Nucleus accumbens (tissue), 56 donors: Measurements from ENCODE around the gene PCMTD2.

ENCODE experiments used
- DNase-seq, 56 donors: peaks; one replicate each; lab custom pipeline; 2025; lab: John Stamatoyannopoulos, UW

PCMTD2 gene

GRCh38 chr20:64237316-64237715 is 18.2 kb upstream of the PCMTD2 start:
- DNase-seq, result no peak

- no peak for DNase-seq
Observed at GRCh38 chr20:64238115-64238825, 17.3 kb upstream of the PCMTD2 start.

- no peak for DNase-seq
Observed at GRCh38 chr20:64238851-64239387, 16.6 kb upstream of the PCMTD2 start.

GRCh38 chr20:64239449-64240242 is 15.9 kb upstream of the PCMTD2 start:
- DNase-seq, result no peak

DNA sequence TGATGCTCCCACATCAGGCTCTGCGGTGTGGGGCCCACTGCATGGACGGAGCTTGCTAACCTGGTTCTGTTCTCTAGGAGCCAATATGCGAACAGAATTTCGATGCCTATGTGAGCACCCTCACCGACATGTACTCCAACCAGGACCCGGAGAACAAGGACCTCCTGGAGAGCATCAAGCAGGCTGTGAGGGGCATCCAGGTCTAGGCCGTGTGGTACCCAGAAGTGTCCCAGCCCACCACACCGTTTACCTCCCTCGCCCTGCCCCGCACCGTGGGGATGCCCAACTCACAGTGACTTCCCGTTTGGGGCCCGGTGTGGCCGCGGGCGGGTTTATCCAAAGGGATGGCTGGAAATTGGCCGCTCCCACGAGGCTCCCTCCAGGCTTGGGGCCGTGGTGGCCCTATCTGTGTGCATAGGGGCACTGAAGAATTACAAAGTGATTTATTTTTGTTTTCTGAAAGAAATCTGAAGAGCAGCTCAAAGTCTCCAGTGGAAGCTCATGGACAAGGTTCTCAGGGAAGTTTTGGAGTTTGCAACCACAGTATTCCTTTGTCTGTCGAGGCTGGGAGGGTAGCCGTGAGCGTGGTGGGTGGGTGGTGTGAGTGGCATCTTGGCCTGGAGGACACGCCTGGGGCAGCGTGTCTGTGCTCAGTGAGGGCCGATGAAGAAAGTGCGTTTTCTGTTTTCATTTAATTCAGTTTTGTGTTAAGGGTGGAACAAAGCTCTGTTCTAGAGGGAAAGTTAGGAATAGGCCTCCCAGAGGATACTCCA is 15.1 kb upstream of the PCMTD2 start:
- DNase-seq, result no peak

DNA sequence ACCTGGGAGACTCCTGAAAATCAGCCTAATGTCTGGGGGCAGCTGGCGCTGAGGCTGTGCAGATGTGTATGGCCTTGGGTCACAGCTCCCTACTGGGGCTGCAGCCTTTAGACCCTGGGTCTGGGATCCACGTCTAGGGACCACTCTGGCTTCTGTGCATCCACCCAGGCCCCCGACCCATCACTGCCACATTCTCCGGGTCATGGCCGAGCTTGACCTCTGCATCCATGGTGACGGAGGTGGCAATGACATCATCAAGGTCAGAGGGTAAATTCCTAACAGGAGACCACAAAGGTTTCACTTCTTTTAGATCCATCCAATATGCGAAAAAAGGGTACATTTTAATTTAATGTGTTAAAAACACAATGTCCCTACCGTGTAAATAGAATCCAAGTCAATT is 14.5 kb upstream of the PCMTD2 start:
- DNase-seq, result no peak

GRCh38 chr20:64242003-64242796 is 13.3 kb upstream of the PCMTD2 start:
- DNase-seq, result no peak

DNA sequence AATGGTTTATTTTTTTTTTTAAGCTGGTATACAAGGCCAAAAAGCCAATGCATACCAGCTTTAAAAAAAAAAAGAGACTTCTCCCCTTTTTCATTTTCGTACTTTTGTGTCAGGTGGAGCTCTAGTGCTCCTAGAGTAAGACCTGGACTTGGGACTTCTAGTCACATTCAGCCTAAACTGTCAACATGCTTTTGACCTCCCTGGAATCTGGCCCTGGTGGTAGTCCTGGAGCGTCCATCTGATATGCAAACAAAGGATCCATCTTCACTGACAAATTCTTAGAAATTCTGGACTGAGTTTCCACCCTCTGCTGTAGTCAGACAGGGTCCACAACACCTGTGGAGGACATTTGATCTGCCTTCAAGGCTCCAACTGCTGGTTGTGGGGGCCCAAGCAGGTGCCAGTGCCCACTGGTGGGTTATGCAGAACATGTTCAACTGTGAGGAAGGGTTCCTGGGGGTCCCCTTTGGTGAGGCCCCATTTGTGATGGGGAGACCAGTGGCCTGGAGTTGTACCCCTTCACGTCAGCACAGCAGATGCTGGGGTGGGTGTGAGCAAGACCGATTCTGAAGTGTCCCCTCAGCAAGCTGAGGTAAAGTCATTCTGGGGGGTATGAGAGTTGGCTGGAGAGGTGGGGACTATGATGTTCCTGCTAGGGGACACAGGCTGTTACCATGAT is 12.6 kb upstream of the PCMTD2 start:
- no peak for DNase-seq

- no peak for DNase-seq
Observed at GRCh38 chr20:64244281-64244805, 11.2 kb upstream of the PCMTD2 start.

DNA sequence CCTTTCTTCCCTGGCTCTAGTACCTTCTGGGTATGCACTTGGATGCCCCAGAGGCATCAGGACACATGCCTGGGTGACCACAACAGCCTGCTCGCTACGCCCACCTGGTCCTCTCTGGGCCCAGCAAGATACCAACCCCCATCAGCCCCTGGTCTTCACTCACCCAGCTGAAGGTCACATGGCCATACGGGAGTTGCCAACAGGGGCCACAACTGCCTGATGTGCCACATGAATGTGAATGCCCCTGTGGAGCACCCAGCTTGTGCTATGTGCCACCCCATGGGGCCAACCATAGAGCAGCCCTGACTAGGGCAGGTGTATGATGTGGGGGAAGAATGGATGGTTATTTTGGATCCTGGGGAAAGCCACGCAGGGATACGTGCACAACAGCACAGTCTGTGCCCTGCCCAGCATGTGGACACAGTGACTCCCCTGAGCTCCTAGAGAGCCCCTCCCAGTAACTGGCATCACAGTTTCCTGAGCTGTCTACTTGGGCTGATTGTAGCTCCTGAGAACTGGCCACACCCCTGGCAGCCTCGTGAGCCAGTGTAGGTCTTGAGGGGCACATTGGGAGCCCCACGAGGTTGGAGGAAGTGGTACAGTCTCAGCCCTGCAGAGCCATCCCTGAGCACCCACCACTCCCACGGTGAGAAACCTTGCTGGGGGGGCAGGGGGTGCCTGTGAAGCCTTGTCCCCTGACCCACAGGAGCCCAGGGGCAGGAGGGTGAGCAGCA is 10.5 kb upstream of the PCMTD2 start:
- DNase-seq, result no peak

GRCh38 chr20:64245746-64246595 is 9.6 kb upstream of the PCMTD2 start:
- DNase-seq, result no peak

GRCh38 chr20:64246616-64247306 is 8.8 kb upstream of the PCMTD2 start:
- DNase-seq, result no peak

- no peak for DNase-seq
Observed at GRCh38 chr20:64247307-64247618, 8.3 kb upstream of the PCMTD2 start.

DNA sequence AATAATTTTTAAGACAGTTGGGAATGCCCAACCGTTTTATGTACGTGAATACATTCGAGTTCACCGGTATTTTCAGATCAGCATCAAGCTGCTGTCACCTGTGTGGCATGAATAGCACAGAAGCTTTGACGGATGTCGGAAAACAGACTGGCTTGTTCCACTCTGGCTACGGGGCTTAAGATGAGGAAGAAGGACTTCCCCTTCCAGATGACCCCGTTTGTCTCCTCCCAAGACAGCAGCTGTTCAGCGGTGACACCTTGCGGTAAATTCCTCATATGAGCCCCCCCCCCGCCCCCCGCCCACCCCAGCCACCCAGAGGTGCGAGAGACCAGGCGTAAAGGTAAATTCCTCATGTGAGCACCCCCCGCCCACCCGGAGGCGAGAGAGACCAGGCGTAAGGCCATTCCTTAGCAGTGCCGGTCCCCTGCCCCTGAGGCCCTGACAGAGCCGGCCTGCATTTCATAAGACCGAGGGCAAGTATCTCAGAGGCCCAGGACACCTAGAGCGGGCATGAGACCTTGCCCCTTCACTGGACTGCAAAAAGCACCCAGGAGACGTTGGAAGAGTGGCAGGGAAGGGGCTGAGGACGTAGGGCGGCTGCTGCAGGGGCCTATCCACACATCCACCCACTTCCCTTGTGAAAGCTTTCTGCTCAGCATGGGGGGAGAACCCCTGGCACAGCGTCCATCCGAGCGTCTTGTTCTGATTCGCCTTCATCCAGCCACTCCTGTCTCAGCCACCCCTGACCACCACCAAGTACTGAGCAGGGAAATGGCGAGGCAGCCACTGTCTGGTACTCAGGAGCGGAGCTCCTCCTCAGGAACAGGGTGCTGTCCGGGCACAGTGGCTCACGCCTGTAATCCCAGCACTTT is 7.3 kb upstream of the PCMTD2 start:
- no peak for DNase-seq

DNA sequence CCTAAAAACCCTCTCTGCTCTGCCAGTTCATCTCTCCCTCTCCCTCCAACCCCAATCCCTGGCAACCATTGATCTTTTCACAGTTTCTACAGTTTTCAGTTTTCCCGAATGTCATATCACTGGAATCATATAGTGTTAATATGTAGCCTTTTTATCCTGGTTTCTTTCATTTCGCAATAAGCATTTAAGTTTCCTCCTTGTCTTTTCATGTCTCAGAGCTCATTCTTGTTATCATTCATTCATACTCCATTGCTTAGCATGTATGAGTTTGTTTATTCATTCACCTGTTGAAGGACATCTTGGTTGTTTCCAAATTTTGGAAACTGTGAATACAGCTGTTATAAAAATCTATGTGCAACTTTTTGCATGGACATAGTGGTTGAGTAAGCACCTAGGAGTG is 5.5 kb upstream of the PCMTD2 start:
- DNase-seq, result no peak

GRCh38 chr20:64253000-64253383 is 2.6 kb upstream of the PCMTD2 start:
- DNase-seq, result no peak
